Spinal cord (tissue), 10 donors: ENCODE measurements around the gene PTGER2. TPM values are rescaled to one million over a fixed set of nuclear protein-coding genes. Genes with fewer than 3 reads are reported as not detected.
A peak's percentile ranks its signal among the peaks of the same experiment; 100 is the strongest.

Experiments used
- DNase-seq, 6 donors: peaks; one replicate each; pipeline versions ENCODE4 v3.0.0 to v3.0.0-alpha.2; 2013 to 2015; ENCODE audit warnings: low spot score in 6 of 6, low read depth in 4 of 6
- H3K27ac ChIP-seq: one replicate; pipeline ENCODE4 v1.5.1; 2013; ENCODE audit warnings: low read depth, low read length, control low read depth
- H3K27me3 ChIP-seq: one replicate; pipeline ENCODE4 v1.6.1; 2013; ENCODE audit warnings: low read length; ENCODE audit not compliant: control insufficient read depth, insufficient read depth
- H3K36me3 ChIP-seq: one replicate; pipeline ENCODE4 v1.6.1; 2013; ENCODE audit warnings: low read length; ENCODE audit not compliant: control insufficient read depth, insufficient read depth
- H3K4me1 ChIP-seq: one replicate; pipeline ENCODE4 v1.6.1; 2013; ENCODE audit warnings: low read length; ENCODE audit not compliant: control insufficient read depth, insufficient read depth
- H3K4me3 ChIP-seq: one replicate; pipeline ENCODE4 v1.5.1; 2013; ENCODE audit warnings: low read depth, low read length, control low read depth
- H3K9me3 ChIP-seq: one replicate; pipeline ENCODE4 v1.6.1; 2013; ENCODE audit warnings: low read length; ENCODE audit not compliant: control insufficient read depth, insufficient read depth
- WGBS: methylation state at CpG from one replicate; pipeline ENCODE4 v1.1.5; 2013; ENCODE audit warnings: missing lambda C conversion rate; ENCODE audit not compliant: insufficient coverage; 5-methylcytosine and 5-hydroxymethylcytosine counted together
- polyA plus RNA-seq, 2 donors: library from polyadenylated mRNA; unstranded; fragments of 120-200 nt; gene quantifications; one replicate each; pipeline ENCODE4 v1.2.1, GENCODE V29; 2013; ENCODE audit not compliant: insufficient read length in 2 of 2
- total RNA-seq, 2 donors: library from RNA; depleted of rRNA in 1 of 2; stranded (reverse); fragments of 120-200 nt in 1 of 2; fragments of >200 nt in 1 of 2; gene quantifications; one replicate each; pipeline versions ENCODE4 v1.2.3 to v1.2.4, GENCODE V29; 2013 to 2014
- donor health status: healthy.

The PTGER2 gene
- total and polyA plus RNA-seq, 4 donors, result 2.4 to 3.6 (median 2.9) TPM

DNA sequence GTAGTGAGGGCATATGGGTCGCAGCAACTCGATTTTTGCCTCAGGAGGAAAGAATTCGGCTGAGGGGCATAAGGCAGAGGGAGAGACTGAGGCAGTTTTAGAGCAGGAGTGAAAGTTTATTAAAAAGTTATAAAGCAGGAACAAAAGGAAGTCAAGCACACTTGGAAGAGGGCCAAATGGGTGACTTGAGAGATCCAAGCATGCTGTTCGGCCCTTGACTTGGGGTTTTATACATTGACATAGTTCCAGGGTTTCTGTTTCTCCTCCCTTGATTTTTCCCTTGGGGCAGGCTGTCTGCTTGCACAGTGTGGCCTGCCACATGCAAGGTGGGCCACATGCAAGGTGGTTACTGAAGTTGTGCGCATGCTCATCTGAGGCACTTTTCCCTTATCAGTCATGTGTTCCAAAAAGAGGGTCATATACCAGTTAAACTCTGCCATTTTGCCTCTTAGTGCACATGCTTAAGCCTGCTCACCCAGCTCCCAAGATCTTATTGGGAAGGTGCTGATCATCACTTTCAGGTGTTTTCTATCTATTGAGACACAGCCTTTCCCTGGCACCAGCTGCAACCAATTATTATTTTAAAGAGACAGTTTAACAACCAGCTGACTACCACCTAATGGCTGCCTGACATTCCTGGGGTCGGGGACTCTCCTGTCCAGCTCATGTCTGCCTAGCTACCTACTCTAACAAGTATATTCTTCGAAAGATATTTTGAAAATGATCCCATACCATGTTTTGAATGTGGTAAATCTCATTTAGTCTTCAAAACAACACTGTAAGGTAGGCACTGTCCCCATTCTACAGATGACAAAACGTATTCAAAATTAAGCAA lies 19.9 kb downstream of the PTGER2 start:
- no peaks in the 10 kb centered on the region for H3K27me3 ChIP-seq
- H3K4me3 ChIP-seq, result no peak overlapping the region
- H3K4me1 ChIP-seq, result no peaks in the 10 kb centered on the region
- H3K36me3 ChIP-seq, result no peaks in the 10 kb centered on the region
- 71% methylated on average over 5 of the region's 8 CpGs for WGBS
- no peaks in the 10 kb centered on the region for H3K9me3 ChIP-seq
- H3K27ac ChIP-seq, result no peak overlapping the region
- no peak for DNase-seq

DNA sequence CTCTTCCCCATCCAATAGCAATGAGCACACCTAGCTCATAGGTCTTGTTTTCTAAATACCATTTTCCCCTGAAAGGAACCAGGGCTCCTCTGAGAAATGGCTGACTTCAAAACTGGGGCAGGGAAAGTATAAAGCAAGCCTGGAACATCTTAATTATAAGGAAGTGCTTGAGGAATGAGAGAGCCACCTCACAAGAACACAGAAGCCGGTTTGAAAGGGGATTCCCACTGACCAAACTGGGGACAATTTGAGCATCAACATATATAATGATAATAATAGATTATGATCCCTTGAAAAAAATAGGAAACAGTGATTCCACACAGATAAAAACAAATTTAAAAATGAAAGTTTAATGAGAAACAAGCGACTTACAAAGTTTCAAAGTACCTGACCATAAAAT lies 22.1 kb downstream of the PTGER2 start:
- no peak for DNase-seq
- Histone ChIP-seq H3K27ac (no peak overlapping the region), H3K4me3 (no peak overlapping the region), H3K27me3 (no peaks in the 10 kb centered on the region), H3K36me3 (no peaks in the 10 kb centered on the region), H3K9me3 (no peaks in the 10 kb centered on the region), H3K4me1 (no peaks in the 10 kb centered on the region)
- no CpG with 5 or more reads among the region's 2 CpGs for WGBS

DNA sequence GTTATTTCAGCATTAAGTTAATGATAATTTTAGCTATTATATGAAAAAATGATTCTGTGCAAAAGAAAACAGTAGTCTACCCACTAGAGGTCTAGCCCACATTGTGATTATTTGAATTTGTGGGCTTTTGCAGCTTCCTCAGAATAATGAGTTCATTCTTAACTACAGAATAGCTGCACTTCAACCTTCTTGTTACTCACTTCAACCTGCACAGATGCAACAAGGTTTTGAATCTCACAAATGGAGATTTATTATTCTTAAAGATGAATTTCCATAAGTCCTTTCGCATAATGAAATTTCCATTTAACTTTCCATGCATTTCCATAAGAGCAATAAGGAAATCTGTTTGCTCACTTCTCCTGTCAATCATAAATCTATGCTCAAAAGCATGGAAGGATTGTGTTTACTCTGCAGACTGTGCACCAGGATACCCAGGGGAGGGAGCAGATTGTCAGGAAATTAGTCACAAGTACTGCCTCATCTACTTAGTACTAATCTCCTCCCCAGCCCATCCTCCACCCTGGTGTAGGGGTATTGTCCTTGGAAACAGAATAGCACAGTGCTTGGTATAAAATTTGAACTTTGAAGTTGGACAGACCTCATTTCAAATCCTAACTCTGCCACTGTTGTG lies 24.1 kb downstream of the PTGER2 start:
- H3K36me3 ChIP-seq, result no peaks in the 10 kb centered on the region
- no peaks in the 10 kb centered on the region for H3K4me1 ChIP-seq
- H3K27me3 ChIP-seq, result no peaks in the 10 kb centered on the region
- no CpG with 5 or more reads among the region's 1 CpG for WGBS
- H3K27ac ChIP-seq, result no peak overlapping the region
- no peak overlapping the region for H3K4me3 ChIP-seq
- H3K9me3 ChIP-seq, result no peaks in the 10 kb centered on the region
- peak in 1 of 6 donors; percentile 11 for DNase-seq

DNA sequence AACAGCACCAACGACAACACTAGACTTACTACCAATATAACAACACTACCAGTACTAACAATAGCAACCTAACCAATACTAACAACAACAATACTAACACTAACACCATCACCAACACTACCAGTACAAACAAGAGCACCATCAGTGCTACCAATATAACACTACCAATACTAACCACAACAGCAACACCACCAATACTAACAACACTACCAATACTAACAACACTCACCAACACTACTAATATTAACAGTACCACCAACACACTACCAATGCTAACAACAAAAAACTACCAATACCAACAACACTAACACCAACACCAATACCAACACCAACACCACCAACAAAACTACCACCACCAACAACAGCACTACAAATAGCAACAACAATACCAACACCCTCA lies 25.1 kb downstream of the PTGER2 start:
- Histone ChIP-seq H3K4me1 (no peaks in the 10 kb centered on the region), H3K9me3 (no peaks in the 10 kb centered on the region), H3K27me3 (no peaks in the 10 kb centered on the region), H3K36me3 (no peaks in the 10 kb centered on the region), H3K27ac (no peak overlapping the region), H3K4me3 (no peak overlapping the region)
- WGBS, result 100% methylated on average over 1 of the region's 1 CpG
- DNase-seq, result no peak

DNA sequence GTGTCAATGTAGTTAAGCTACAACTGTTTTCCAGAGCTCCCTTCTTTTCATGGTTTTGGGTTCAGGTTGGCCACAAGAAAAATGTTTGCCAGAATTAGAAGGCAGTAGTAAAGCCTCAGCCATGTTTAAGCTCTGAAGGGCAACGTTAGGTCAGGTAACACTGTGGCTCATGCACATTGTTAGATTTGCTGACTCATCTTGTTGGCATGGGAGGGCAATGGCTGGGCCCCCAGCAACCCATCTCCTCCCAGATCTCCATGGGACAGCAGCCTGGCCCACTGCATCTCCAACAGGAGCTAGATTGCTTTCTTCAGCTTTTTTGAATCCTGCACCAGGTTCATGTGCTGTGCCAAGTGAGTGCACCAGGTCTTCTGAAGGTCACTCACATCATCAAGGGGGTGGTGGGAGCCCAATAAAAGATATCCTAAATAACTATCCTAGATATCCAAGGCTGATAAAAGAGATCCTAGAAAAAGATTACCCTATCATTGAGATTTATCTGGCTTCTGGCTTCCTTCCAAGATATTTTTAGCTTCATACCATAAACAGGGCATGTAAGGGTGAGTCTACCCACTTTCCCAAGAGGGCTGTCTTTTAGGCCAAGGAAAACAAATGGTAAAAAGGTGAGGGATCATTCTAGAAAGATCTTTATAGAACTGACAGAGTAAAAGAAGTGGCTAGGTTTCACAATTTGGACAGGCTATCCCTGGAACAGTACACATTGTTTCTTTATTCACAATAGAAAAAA lies 28.9 kb downstream of the PTGER2 start:
- no peaks in the 10 kb centered on the region for H3K27me3 ChIP-seq
- WGBS, result 63% methylated on average over 1 of the region's 1 CpG

DNA sequence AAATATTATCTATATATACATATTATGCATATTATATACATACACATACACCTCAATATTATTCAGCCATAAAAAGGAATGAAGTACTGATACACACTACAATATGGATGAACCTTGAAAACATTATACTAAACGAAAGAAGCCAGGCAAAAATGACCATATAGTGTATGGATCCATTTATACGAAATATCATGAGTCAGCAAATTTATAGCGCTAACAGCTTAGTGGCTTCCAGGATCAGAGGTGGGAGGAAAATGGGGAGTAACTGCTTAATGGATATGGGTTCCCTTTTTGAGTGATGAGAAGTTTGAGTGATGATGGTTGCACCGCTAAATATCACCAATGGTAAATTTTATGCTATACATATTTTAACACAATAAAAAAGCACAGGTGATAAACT lies 32.7 kb downstream of the PTGER2 start:
- no peak for DNase-seq
- H3K27ac ChIP-seq, result no peak overlapping the region
- H3K36me3 ChIP-seq, result no peaks in the 10 kb centered on the region
- no peaks in the 10 kb centered on the region for H3K27me3 ChIP-seq
- WGBS, result no CpG with 5 or more reads among the region's 4 CpGs
- no peaks in the 10 kb centered on the region for H3K9me3 ChIP-seq
- no peaks in the 10 kb centered on the region for H3K4me1 ChIP-seq
- no peak overlapping the region for H3K4me3 ChIP-seq

More for the DNA sequence above, 28.9 kb downstream of the PTGER2 start:
- Histone ChIP-seq H3K36me3 (no peaks in the 10 kb centered on the region), H3K9me3 (no peaks in the 10 kb centered on the region), H3K4me3 (no peak overlapping the region), H3K4me1 (no peaks in the 10 kb centered on the region), H3K27ac (no peak overlapping the region)
- DNase-seq, result no peak

DNA sequence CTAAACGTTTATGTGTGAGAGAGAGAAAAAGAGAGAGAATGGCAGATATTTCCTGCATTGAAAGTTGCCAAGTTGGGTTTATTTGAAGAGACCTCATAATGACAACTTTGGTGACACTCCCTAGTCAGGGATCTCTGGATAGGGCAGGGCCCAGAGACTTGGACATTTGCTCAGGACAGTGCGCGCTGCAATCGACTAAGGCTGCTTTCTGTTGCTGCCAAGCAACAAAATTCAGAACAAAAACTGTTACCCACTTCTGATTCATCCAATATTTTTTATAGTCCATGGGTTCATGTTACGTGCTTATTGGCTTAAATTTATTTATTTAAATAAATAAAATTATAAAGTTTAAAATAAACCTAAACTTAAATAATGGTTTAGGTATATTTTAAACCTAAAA lies 34.2 kb downstream of the PTGER2 start:
- H3K27ac ChIP-seq, result no peak overlapping the region
- whole genome bisulfite sequencing, result 89% methylated on average over 1 of the region's 5 CpGs

DNA sequence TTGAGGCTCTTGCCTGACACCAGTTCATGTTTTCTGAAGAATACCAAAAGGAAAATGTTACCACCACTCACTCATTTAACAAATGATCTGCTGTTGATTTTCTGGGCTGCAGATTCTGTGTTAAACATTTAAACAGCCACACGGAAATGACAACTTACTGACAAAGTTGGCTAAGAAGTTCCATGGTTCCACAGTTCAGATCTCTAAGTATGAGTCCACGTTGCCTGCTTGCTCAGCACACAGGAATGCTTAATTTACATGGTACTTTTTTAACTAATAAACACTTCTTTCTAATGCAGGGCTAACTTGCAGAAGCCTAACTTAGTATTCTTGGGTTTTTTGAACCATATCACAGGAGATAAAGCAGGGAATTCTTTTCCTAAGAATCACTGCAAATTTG lies 34.7 kb downstream of the PTGER2 start:
- Histone ChIP-seq H3K36me3 (no peaks in the 10 kb centered on the region), H3K27ac (no peak overlapping the region), H3K4me3 (no peak overlapping the region), H3K4me1 (no peaks in the 10 kb centered on the region), H3K9me3 (no peaks in the 10 kb centered on the region), H3K27me3 (no peaks in the 10 kb centered on the region)
- WGBS, result 37% methylated on average over 2 of the region's 2 CpGs
- no peak for DNase-seq

More for the DNA sequence above, 34.2 kb downstream of the PTGER2 start:
- Histone ChIP-seq H3K4me1 (no peaks in the 10 kb centered on the region), H3K4me3 (no peak overlapping the region), H3K36me3 (no peaks in the 10 kb centered on the region), H3K27me3 (no peaks in the 10 kb centered on the region), H3K9me3 (no peaks in the 10 kb centered on the region)
- DNase-seq, result no peak

DNA sequence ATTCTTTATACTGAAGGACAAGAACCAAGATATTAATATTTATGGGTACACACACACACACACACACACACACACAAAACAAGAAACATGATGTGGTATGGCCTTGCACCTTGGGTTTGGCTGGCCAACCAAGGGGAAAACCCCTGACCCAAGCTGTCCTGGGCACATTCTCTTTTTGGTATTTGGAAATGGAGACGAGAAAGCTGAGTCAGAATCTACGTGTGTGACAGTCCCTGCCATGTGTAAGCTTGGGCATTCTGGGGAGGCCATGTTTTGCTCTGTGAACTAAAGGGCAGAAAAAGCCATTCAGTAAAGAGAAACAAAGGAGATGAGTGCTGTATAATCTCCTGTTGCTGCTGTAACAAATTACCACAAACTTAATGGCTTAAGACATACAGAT lies 35.6 kb downstream of the PTGER2 start:
- no peaks in the 10 kb centered on the region for H3K36me3 ChIP-seq
- no peaks in the 10 kb centered on the region for H3K27me3 ChIP-seq
- DNase-seq, result no peak
- H3K4me1 ChIP-seq, result no peaks in the 10 kb centered on the region
- no peak overlapping the region for H3K4me3 ChIP-seq
- no peak overlapping the region for H3K27ac ChIP-seq
- no CpG with 5 or more reads among the region's 2 CpGs for WGBS
- H3K9me3 ChIP-seq, result no peaks in the 10 kb centered on the region
